Brain microvascular endothelial cell (primary cell): ENCODE data around the gene ZNF592.

Experiments used
- DNase-seq: peaks from one replicate; pipeline ENCODE4 v3.0.0-alpha.2; 2020
- H3K27ac ChIP-seq: fragments of 250-450 bp; sonication (Bioruptor Pico); 2 replicates; pipeline ENCODE4 v1.5.1; 2020; ENCODE audit warnings: mild to moderate bottlenecking, moderate library complexity
- H3K27me3 ChIP-seq: fragments of 250-450 bp; sonication (Bioruptor Pico); replicated peaks from 2 replicates; pipeline ENCODE4 v1.5.1; 2020; ENCODE audit warnings: mild to moderate bottlenecking
- H3K36me3 ChIP-seq: fragments of 250-450 bp; sonication (Bioruptor Pico); replicated peaks from 2 replicates; pipeline ENCODE4 v1.5.1; 2020; ENCODE audit warnings: mild to moderate bottlenecking
- H3K4me3 ChIP-seq: 2 replicates; pipeline ENCODE4 v1.5.1; 2011; ENCODE audit warnings: low read depth, mild to moderate bottlenecking, control low read depth, low read length, moderate library complexity
- CTCF ChIP-seq: IDR thresholded peaks from 2 replicates; pipeline ENCODE4 v1.5.1; 2011; ENCODE audit warnings: low read depth, mild to moderate bottlenecking, moderate library complexity, low read length, control low read depth, inconsistent platforms; ENCODE audit errors: missing control alignments
- in situ Hi-C: cut with HindIII; loops from 2 replicates; pipeline ENCODE4 v1.10.0; 2017; ENCODE audit warnings: low sequenced_read_pairs, low pct_ligation_motif_present

ZNF592 gene

DNA sequence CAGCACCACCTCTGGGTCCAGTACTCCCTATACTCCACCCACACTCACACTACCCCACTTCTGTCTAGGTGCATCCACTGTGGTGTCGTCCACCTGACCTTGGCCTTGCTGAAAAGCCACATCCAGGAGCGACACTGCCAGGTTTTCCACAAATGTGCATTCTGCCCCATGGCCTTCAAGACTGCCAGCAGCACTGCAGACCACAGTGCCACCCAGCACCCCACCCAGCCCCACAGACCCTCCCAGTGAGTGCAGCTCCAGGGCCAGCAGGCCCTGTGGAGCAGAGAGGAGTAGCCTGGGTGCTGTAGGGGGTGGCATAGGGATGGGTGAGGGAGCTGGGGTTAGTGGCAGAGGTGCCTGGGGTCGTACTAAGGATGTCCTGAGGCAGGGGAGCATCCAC lies 49.4 kb downstream of the ZNF592 start:
- no peak for DNase-seq
- Histone ChIP-seq H3K4me3 (no peak overlapping the region), H3K27ac (peak overlapping the region; percentile 90), H3K36me3 (peaks cover 63% of the 10 kb centered on the region), H3K27me3 (no peaks in the 10 kb centered on the region)
- no peak for TF ChIP-seq CTCF
- in situ Hi-C loops = no loop called here

DNA sequence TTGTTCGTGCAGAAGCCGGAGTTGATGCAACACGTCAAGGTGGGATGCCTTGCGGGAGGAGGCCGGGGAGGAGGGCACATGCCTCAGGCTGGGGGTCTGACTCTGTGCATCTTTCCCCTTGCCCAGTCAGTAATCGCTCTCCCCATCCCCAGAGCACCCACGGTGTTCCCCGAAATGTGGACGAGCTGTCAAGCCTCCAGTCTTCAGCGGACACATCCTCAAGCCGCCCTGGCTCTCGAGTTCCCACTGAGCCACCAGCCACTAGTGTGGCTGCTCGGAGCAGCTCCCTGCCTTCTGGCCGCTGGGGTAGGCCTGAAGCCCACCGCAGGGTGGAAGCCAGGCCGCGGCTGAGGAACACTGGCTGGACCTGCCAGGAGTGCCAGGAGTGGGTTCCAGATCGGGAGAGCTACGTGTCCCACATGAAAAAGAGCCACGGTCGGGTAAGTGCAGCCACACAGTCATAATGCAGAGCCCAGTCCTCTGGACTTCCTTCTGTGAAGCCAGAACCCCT lies 50.1 kb downstream of the ZNF592 start:
- in situ Hi-C loops = no loop called here
- Histone ChIP-seq H3K4me3 (no peak overlapping the region), H3K27me3 (no peaks in the 10 kb centered on the region), H3K27ac (no peak overlapping the region), H3K36me3 (peaks cover 61% of the 10 kb centered on the region)
- DNase-seq = no peak
- TF ChIP-seq CTCF = no peak

DNA sequence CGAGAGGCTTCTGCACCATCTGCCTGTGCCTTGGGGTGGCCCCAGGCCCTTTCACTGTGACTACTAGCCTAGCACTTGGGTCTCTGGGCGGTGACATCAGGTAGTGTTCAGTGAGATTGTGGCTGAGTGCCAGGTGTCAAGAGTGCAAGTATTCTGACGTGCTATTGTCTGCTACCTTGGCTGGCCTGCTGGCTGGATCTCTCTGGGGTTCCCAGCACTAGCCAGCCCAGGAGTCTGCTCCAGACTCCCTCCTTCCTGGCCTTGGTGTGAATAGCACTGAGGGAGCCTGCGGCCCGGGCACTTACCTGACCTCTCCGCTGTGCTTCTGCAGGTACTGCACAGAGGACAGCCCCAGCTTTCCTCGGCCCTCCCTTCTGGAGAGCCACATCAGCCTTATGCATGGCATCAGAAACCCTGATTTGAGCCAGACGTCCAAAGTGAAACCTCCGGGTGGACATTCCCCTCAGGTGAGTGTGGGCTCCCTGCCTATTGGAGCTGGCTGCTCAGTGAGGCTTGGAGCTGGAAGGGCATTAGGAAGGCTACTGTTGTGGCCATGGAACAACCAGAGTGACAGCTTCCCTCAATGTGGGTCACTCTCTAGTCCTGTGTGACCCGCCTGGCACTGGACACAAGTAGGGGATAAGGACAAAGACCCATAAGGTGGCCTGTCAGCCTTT lies 51.3 kb downstream of the ZNF592 start:
- Histone ChIP-seq H3K4me3 (no peak overlapping the region), H3K27ac (no peak overlapping the region), H3K36me3 (peaks cover 63% of the 10 kb centered on the region), H3K27me3 (no peaks in the 10 kb centered on the region)
- TF ChIP-seq CTCF = no peak
- no peak for DNase-seq
- in situ Hi-C loops = no loop called here

DNA sequence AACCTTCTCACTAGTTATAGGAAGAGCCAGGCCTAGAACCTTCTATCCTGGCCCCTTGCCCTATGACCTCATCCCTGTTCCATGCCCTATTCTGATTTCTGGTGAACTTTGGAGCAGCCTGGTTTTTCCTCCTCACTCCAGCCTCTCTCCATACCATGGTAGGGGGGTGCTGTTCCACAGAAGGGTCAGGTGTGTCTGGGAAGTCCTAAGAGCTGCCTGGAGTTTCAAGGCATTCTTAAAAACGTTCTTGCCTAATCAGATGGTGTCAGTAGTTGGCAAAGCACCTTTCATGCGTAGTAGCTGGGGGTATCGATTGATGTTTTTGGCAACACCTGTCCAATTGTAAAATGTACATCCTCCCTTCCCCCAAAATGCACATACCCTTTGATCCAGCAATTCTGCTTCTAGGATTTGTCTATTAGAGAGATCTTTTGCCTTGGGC lies 52.0 kb downstream of the ZNF592 start:
- DNase-seq = no peak
- Histone ChIP-seq H3K4me3 (no peak overlapping the region), H3K27ac (no peak overlapping the region), H3K36me3 (peaks cover 65% of the 10 kb centered on the region), H3K27me3 (no peaks in the 10 kb centered on the region)
- no peak for TF ChIP-seq CTCF
- in situ Hi-C loops = no loop called here

DNA sequence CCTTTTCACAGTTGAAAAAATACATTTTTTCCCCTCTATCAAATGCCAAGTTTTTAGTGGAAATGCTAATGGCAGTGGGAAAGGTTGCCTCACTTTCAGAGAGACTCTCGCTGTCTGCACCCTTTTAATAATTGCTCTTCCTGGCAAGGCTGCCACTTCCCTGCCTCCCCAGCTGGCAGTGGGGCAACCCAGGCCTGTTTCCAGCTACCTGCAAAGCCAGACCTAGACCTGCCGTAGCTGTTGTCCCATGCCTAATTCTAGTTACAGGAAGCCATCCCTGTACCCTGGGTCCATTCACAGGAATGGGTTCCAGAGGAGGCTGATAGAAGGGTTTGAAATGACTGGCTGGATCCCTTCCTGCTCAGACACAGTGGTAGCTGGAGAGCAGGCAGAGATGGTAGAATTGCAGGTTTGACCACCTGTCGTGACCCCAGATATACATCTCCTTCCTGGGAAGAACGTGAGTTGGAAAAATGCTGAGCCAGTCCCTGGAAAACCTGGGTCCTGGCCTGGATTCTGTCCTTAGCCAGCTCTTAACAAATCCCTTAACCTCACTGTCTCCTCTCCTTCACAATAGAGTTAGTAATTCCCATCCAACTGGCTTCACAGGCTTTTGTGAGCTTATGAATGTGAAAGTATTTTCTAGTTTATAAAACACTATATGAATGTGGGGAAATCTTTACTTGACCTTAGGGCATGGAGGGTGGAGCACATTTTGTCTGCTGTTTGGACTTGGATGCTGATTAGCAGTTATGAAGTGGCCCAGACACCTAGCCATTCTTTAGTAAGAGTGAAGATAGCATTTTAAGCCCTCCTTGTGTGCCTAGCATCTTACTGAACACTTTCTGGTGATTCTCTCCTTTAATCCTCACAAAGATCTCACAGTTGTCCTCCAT lies 55.9 kb downstream of the ZNF592 start:
- Histone ChIP-seq H3K4me3 (no peak overlapping the region), H3K36me3 (peaks cover 43% of the 10 kb centered on the region), H3K27me3 (no peaks in the 10 kb centered on the region), H3K27ac (no peak overlapping the region)
- in situ Hi-C loops = no loop called here
- TF ChIP-seq CTCF = no peak
- DNase-seq = no peak
